Natural killer cell (primary cell): ENCODE results near the gene FAM210A. TPM values are rescaled to one million over a fixed set of nuclear protein-coding genes. Genes with fewer than 3 reads are reported as not detected.

Experiments used
- ATAC-seq, 3 donors: fragments of 150-1000 bp in 2 of 3; fragments of 200-7000 bp in 1 of 3; cut with Tn5 transposase; 1 replicate in 1 of 3; 2 replicates in 2 of 3; pipeline ENCODE4 v1.10.0; 2021; ENCODE audit warnings: mild to moderate bottlenecking in 2 of 3, moderate library complexity in 2 of 3
- DNase-seq, 2 donors: peaks; one replicate each; pipeline versions ENCODE4 v3.0.0 to v3.0.0-alpha.2; 2013 to 2021; ENCODE audit warnings: mixed read lengths in 1 of 2
- H3K27ac ChIP-seq: one replicate; pipeline ENCODE4 v1.5.1; 2013; ENCODE audit warnings: mild to moderate bottlenecking, low read length
- H3K27me3 ChIP-seq: one replicate; pipeline ENCODE4 v1.6.1; 2013; ENCODE audit warnings: low read length; ENCODE audit not compliant: control insufficient read depth, insufficient read depth
- H3K36me3 ChIP-seq: one replicate; pipeline ENCODE4 v1.6.1; 2013; ENCODE audit warnings: low read length; ENCODE audit not compliant: control insufficient read depth, insufficient read depth
- H3K4me1 ChIP-seq: one replicate; pipeline ENCODE4 v1.6.1; 2013; ENCODE audit warnings: low read length; ENCODE audit not compliant: control insufficient read depth, insufficient read depth
- H3K4me3 ChIP-seq: one replicate; pipeline ENCODE4 v1.5.1; 2013; ENCODE audit warnings: low read length
- H3K9me3 ChIP-seq: one replicate; pipeline ENCODE4 v1.6.1; 2013; ENCODE audit warnings: low read length; ENCODE audit not compliant: control insufficient read depth, insufficient read depth
- H3K27ac Mint-ChIP-seq, 2 donors: one replicate each; pipeline ENCODE4 v1.8.0; 2022; ENCODE audit warnings: mild to moderate bottlenecking in 2 of 2, mixed read lengths in 2 of 2, moderate library complexity in 1 of 2
- H3K27me3 Mint-ChIP-seq, 2 donors: one replicate each; pipeline ENCODE4 v1.8.0; 2022; ENCODE audit warnings: low read depth in 2 of 2, mixed read lengths in 2 of 2
- H3K36me3 Mint-ChIP-seq: one replicate; pipeline ENCODE4 v1.8.0; 2022; ENCODE audit warnings: mixed read lengths
- H3K4me1 Mint-ChIP-seq, 2 donors: one replicate each; pipeline ENCODE4 v1.8.0; 2022; ENCODE audit warnings: mixed read lengths in 2 of 2
- H3K4me3 Mint-ChIP-seq: one replicate; pipeline ENCODE4 v1.8.0; 2022; ENCODE audit warnings: mild to moderate bottlenecking, moderate library complexity, mixed read lengths
- H3K9me3 Mint-ChIP-seq, 2 donors: one replicate each; pipeline ENCODE4 v1.8.0; 2022; ENCODE audit warnings: mixed read lengths in 2 of 2
- CTCF ChIP-seq: fragments of 200-600 bp; IDR thresholded peaks from one replicate; pipeline ENCODE4 v1.8.0; 2022; ENCODE audit warnings: antibody characterized with exemption
- WGBS: methylation state at CpG from one replicate; pipeline ENCODE4 v1.1.7; 2013; ENCODE audit warnings: missing lambda C conversion rate; ENCODE audit not compliant: insufficient coverage; 5-methylcytosine and 5-hydroxymethylcytosine counted together
- intact Hi-C: fragments of 100-400 bp; cut with micrococcal nuclease; formaldehyde crosslinking; loops from one replicate; pipeline ENCODE4 v1.14.2; 2022
- total RNA-seq, 4 donors: library from RNA; stranded (reverse); fragments of 120-200 nt in 1 of 4; gene quantifications; one replicate each; pipeline versions ENCODE4 v1.2.3 to v1.2.4, GENCODE V29; 2013 to 2022

Gene FAM210A
- total RNA-seq, 3 donors from 2014 or later (not counting 1 experiment from before 2014, with no cell fraction given): 5.4 to 11.2 (median 9.2) TPM

GRCh38 chr18:13624563-13625237 is 101.7 kb downstream of the FAM210A start:
- H3K36me3 ChIP-seq: peaks cover 8% of the 10 kb centered on the region
- ATAC-seq: no peak
- intact Hi-C loops: no loop called here
- DNase-seq: no peak
- WGBS: 95% methylated on average over 11 of the region's 11 CpGs
- H3K27me3 Mint-ChIP-seq: no peaks in the 10 kb centered on the region
- peaks cover 7 to 9% of the 10 kb centered on the region in 2 donors for H3K4me1 Mint-ChIP-seq
- no peaks in the 10 kb centered on the region for H3K4me1 ChIP-seq
- no peak overlapping the region for H3K4me3 ChIP-seq
- no peaks in the 10 kb centered on the region for H3K9me3 ChIP-seq
- no peaks in the 10 kb centered on the region for H3K9me3 Mint-ChIP-seq
- no peak for TF ChIP-seq CTCF
- no peak overlapping the region for H3K27ac Mint-ChIP-seq
- H3K4me3 Mint-ChIP-seq: no peak overlapping the region
- H3K27me3 ChIP-seq: no peaks in the 10 kb centered on the region
- no peak overlapping the region for H3K27ac ChIP-seq
- H3K36me3 Mint-ChIP-seq: no peaks in the 10 kb centered on the region

- TF ChIP-seq CTCF: no peak
- H3K27ac Mint-ChIP-seq: no peak overlapping the region
- no peak for ATAC-seq
- 95% methylated on average over 13 of the region's 13 CpGs for WGBS
- no peaks in the 10 kb centered on the region for H3K36me3 Mint-ChIP-seq
- intact Hi-C loops: no loop called here
- DNase-seq: no peak
- Histone ChIP-seq H3K27me3 (no peaks in the 10 kb centered on the region), H3K27ac (no peak overlapping the region), H3K36me3 (peaks cover 8% of the 10 kb centered on the region), H3K4me1 (no peaks in the 10 kb centered on the region), H3K4me3 (no peak overlapping the region), H3K9me3 (no peaks in the 10 kb centered on the region)
- H3K9me3 Mint-ChIP-seq: no peaks in the 10 kb centered on the region
- no peak overlapping the region for H3K4me3 Mint-ChIP-seq
- H3K27me3 Mint-ChIP-seq: no peaks in the 10 kb centered on the region
- H3K4me1 Mint-ChIP-seq: peaks cover 7 to 9% of the 10 kb centered on the region in 2 donors
Measured at GRCh38 chr18:13623871-13624270, 102.5 kb downstream of the FAM210A start.

GRCh38 chr18:13623348-13623747 is 103.0 kb downstream of the FAM210A start:
- Mint-ChIP-seq H3K4me1 (peaks cover 7 to 9% of the 10 kb centered on the region in 2 donors), H3K27me3 (no peaks in the 10 kb centered on the region), H3K9me3 (no peaks in the 10 kb centered on the region), H3K27ac (no peak overlapping the region), H3K36me3 (no peaks in the 10 kb centered on the region), H3K4me3 (no peak overlapping the region)
- no peak for TF ChIP-seq CTCF
- Histone ChIP-seq H3K36me3 (peaks cover 8% of the 10 kb centered on the region), H3K9me3 (no peaks in the 10 kb centered on the region), H3K27ac (no peak overlapping the region), H3K4me1 (no peaks in the 10 kb centered on the region), H3K4me3 (no peak overlapping the region), H3K27me3 (no peaks in the 10 kb centered on the region)
- ATAC-seq: no peak
- 79% methylated on average over 10 of the region's 10 CpGs for WGBS
- DNase-seq: no peak
- intact Hi-C loops: no loop called here

- no peaks in the 10 kb centered on the region for H3K36me3 Mint-ChIP-seq
- no peaks in the 10 kb centered on the region for H3K27me3 Mint-ChIP-seq
- H3K4me1 Mint-ChIP-seq: peaks cover 7 to 9% of the 10 kb centered on the region in 2 donors
- no peak for TF ChIP-seq CTCF
- no peaks in the 10 kb centered on the region for H3K9me3 ChIP-seq
- H3K36me3 ChIP-seq: peaks cover 8% of the 10 kb centered on the region
- DNase-seq: no peak
- no peak overlapping the region for H3K4me3 Mint-ChIP-seq
- intact Hi-C loops: no loop called here
- H3K9me3 Mint-ChIP-seq: no peaks in the 10 kb centered on the region
- H3K27ac Mint-ChIP-seq: no peak overlapping the region
- H3K4me3 ChIP-seq: no peak overlapping the region
- 99% methylated on average over 8 of the region's 8 CpGs for WGBS
- no peaks in the 10 kb centered on the region for H3K4me1 ChIP-seq
- no peak overlapping the region for H3K27ac ChIP-seq
- no peak for ATAC-seq
- no peaks in the 10 kb centered on the region for H3K27me3 ChIP-seq
Measured at GRCh38 chr18:13622751-13623150, 103.6 kb downstream of the FAM210A start.
